ENCODE results near the gene ING4. TPM values are rescaled to one million over a fixed set of nuclear protein-coding genes. Genes with fewer than 3 reads are reported as not detected.
A peak's percentile ranks its signal among the peaks of the same experiment; 100 is the strongest.

The ING4 gene
- total RNA-seq, 2 experiments from 2014 or later: 16.6 to 16.7 TPM

DNA sequence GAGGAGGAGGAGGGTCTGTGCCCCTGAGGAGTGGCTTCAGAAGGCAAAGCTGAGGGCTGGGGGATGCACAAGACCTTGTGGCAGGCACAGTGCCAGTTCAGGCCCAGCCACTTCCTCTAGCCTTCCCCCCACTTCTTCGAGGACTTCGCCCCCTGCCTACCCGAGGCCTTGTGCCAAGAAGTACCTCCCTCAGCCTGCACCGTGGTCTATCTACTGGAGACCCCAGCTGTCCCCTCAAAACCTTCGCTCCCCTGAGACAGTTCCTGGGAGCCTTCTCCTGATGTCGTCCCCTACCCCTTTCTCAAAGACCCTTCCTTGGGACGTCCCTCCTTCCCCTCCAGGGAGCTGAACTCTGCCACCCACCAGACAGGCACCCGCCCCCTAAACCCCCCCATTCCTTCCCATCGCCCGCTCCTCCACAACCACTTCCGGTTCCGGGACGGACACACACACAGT is 25.7 kb upstream of the ING4 start:
- Mint-ChIP-seq H3K4me3 (peak overlapping the region; percentile 86), H3K36me3 (ENCODE audit: low read depth) (peaks cover 37% of the 10 kb centered on the region), H3K27me3 (no peaks in the 10 kb centered on the region), H3K27ac (peak overlapping the region; percentile 97), H3K4me1 (ENCODE audit: low read depth) (peaks cover 47% of the 10 kb centered on the region), H3K9me3 (no peaks in the 10 kb centered on the region)
- TF ChIP-seq, protein P1, sequence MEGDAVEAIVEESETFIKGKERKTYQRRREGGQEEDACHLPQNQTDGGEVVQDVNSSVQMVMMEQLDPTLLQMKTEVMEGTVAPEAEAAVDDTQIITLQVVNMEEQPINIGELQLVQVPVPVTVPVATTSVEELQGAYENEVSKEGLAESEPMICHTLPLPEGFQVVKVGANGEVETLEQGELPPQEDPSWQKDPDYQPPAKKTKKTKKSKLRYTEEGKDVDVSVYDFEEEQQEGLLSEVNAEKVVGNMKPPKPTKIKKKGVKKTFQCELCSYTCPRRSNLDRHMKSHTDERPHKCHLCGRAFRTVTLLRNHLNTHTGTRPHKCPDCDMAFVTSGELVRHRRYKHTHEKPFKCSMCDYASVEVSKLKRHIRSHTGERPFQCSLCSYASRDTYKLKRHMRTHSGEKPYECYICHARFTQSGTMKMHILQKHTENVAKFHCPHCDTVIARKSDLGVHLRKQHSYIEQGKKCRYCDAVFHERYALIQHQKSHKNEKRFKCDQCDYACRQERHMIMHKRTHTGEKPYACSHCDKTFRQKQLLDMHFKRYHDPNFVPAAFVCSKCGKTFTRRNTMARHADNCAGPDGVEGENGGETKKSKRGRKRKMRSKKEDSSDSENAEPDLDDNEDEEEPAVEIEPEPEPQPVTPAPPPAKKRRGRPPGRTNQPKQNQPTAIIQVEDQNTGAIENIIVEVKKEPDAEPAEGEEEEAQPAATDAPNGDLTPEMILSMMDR (IDR thresholded peaks at IDR 0.05): no peak
- peak; percentile 8 for ATAC-seq
- intact Hi-C loops (cut with micrococcal nuclease): no loop called here
- CTCF ChIA-PET: interaction anchor here (0.7 to 2.3 kb wide), 18 partner anchors 9 to 218 kb away, joined by 3 to 33 read pairs (median 4); partner anchors contain the start of genes CDCA3, COPS7A, LRRC23 and MLF2
- peak; percentile 67 for DNase-seq
- POLR2A ChIA-PET: interaction anchor here (0.5 to 2.3 kb wide), 22 partner anchors 11 to 430 kb away, joined by 3 to 22 read pairs (median 4); partner anchors contain the start of genes ACRBP, C12orf57, CDCA3 and COPS7A

DNA sequence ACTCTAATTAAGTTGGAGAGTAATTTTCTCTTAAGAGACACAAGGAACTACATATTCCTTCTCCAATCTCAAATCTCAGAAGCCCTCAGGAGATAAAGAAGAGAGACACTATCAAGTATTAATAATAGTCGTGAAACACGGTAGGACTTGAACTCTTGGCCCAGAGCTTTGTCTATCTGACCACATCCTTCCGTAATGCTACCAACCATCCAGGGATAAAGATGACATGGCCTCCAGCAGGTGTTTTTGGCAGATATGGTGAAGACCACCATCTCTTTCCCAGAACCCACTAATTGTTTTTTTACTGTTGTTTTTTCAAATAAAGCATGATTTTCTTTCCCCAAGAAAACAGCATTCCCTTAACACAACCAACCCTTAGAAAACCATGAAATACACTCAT is 22.9 kb upstream of the ING4 start:
- Mint-ChIP-seq H3K4me3 (no peak overlapping the region), H3K27me3 (no peaks in the 10 kb centered on the region), H3K9me3 (no peaks in the 10 kb centered on the region), H3K4me1 (ENCODE audit: low read depth) (peaks cover 52% of the 10 kb centered on the region), H3K27ac (peak overlapping the region; percentile 26), H3K36me3 (ENCODE audit: low read depth) (peaks cover 49% of the 10 kb centered on the region)
- TF ChIP-seq, protein P1 (IDR thresholded peaks at IDR 0.05): no peak
- ATAC-seq (no peak), DNase-seq (no peak)
- CTCF ChIA-PET: interaction anchor here (0.7 to 1.9 kb wide), 8 partner anchors 13 to 193 kb away, joined by 3 to 8 read pairs (median 4); partner anchors contain the start of genes COPS7A and MRPL51
- POLR2A ChIA-PET: no interaction called here
- intact Hi-C loops (cut with micrococcal nuclease): loop anchor here (2.0 kb wide), 1 partner anchor 67 kb away; no protein-coding TSS in a partner anchor

DNA sequence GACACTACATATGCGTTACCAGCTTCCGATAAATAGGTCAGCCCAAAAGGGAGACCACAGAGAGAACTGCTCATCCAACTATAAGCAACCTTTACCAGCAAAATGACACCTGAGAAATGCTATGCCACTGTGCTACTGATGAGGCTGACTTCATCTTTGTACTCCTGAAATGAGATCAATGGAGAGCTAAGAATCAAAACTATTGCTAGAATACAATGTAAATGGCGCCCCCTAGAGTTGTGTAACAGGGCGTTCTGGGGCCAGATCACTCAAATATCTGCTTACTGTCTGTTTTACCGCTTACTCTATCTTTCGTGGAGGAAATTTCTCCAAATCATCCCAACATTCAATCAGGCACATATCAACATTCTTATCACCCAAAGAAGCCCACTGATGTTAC is 21.7 kb upstream of the ING4 start:
- Mint-ChIP-seq H3K9me3 (no peaks in the 10 kb centered on the region), H3K36me3 (ENCODE audit: low read depth) (peaks cover 53% of the 10 kb centered on the region), H3K27me3 (no peaks in the 10 kb centered on the region), H3K4me1 (ENCODE audit: low read depth) (peaks cover 49% of the 10 kb centered on the region), H3K4me3 (no peak overlapping the region), H3K27ac (peak overlapping the region; percentile 80)
- DNase-seq (peak; percentile 78), ATAC-seq (no peak)
- POLR2A ChIA-PET: interaction anchor here (0.6 to 1.2 kb wide), 4 partner anchors 12 to 39 kb away, joined by 3 to 13 read pairs (median 4); partner anchors contain the start of gene COPS7A
- CTCF ChIA-PET: interaction anchor here (0.6 to 2.3 kb wide), 39 partner anchors 8 to 213 kb away, joined by 3 to 35 read pairs (median 6); partner anchors contain the start of genes COPS7A and NOP2
- TF ChIP-seq, protein P1 (IDR thresholded peaks at IDR 0.05): peak; percentile 64
- intact Hi-C loops (cut with micrococcal nuclease): loop anchor here (2.0 kb wide), 1 partner anchor 66 kb away; no protein-coding TSS in a partner anchor

DNA sequence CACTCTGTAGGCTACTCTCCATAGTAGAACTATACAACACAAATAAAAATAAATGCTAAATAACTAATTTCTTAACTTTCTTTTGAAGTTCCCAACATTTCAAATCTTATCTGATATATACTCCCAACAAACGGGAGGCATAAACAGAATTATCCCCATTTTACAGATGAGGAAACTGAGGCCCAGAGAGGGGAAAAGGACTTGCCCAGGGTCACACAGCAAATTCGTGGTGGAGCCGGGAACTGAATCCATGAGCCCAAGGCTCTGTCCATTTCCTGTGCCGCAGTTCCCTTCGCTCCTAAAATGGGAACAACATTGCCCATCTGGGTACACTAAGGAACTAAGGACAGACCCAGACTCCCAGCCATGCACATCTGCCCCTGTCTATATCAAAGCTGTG is 14.0 kb upstream of the ING4 start:
- no peak overlapping the region for H3K4me3 Mint-ChIP-seq
- TF ChIP-seq, protein P1 (IDR thresholded peaks at IDR 0.05): no peak
- DNase-seq: no peak
- H3K27ac Mint-ChIP-seq: no peak overlapping the region
- H3K9me3 Mint-ChIP-seq: no peaks in the 10 kb centered on the region
- CTCF ChIA-PET: interaction anchor here (1.4 kb wide), 1 partner anchor 7 kb away, joined by 3 read pairs; no protein-coding TSS in a partner anchor
- ATAC-seq: no peak
- peaks cover 6% of the 10 kb centered on the region for H3K4me1 Mint-ChIP-seq (ENCODE audit: low read depth)
- POLR2A ChIA-PET: interaction anchor here (1.7 kb wide), 1 partner anchor 15 kb away, joined by 4 read pairs; no protein-coding TSS in a partner anchor
- no peaks in the 10 kb centered on the region for H3K27me3 Mint-ChIP-seq
- intact Hi-C loops (cut with micrococcal nuclease): no loop called here
- H3K36me3 Mint-ChIP-seq (ENCODE audit: low read depth): peaks cover 59% of the 10 kb centered on the region

DNA sequence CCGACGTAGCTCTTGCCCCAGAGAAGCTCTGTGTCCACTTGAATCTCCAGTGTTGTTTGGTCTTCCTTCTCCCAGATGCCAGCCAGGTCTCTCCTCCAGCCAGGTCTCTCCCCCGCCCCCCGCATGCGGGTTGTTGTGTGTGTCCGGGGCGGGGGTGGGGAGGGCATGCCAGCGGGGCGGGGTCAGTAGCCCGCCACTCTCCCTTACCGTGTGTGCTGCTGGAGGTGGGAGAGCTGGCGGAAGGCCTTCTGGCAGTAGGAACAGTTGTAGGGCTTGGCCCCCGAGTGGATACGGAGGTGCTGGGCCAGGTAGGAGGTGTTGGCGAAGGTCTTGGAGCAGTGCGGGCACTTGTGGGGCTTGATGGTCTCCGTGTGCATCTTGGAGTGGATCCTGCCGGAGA is 9.2 kb upstream of the ING4 start:
- ChIA-PET CTCF (interaction anchor here (1.1 kb wide), 1 partner anchor 12 kb away, joined by 3 read pairs; no protein-coding TSS in a partner anchor), POLR2A (interaction anchor here (2.2 kb wide), 1 partner anchor 12 kb away, joined by 13 read pairs; no protein-coding TSS in a partner anchor)
- ATAC-seq (no peak), DNase-seq (no peak)
- Mint-ChIP-seq H3K9me3 (no peaks in the 10 kb centered on the region), H3K27me3 (no peaks in the 10 kb centered on the region), H3K4me3 (no peak overlapping the region), H3K27ac (no peak overlapping the region), H3K36me3 (ENCODE audit: low read depth) (peaks cover 63% of the 10 kb centered on the region), H3K4me1 (ENCODE audit: low read depth) (no peaks in the 10 kb centered on the region)
- intact Hi-C loops (cut with micrococcal nuclease): no loop called here
- TF ChIP-seq, protein P1 (IDR thresholded peaks at IDR 0.05): no peak
